Measurements from ENCODE around the gene BAD. TPM values are rescaled to one million over a fixed set of nuclear protein-coding genes. Genes with fewer than 3 reads are reported as not detected.
A peak's percentile ranks its signal among the peaks of the same experiment; 100 is the strongest.

BAD gene
- total RNA-seq, 1 experiment from 2014 or later, result 19.3 TPM

GRCh38 chr11:64287676-64288352, 3.3 kb upstream of the BAD start:
- DNase-seq (ENCODE audit: low read depth, low spot score), result no peak
- in situ Hi-C loops (cut with HindIII; ENCODE audit: low pct_unique_long_range_greater_than_20kb, low sequenced_read_pairs), result no loop called here

GRCh38 chr11:64286801-64287159, 2.3 kb upstream of the BAD start:
- no peak for DNase-seq (ENCODE audit: low read depth, low spot score)
- in situ Hi-C loops (cut with HindIII; ENCODE audit: low pct_unique_long_range_greater_than_20kb, low sequenced_read_pairs), result no loop called here

GRCh38 chr11:64285885-64286800, 1.7 kb upstream of the BAD start:
- no peak for DNase-seq (ENCODE audit: low read depth, low spot score)
- in situ Hi-C loops (cut with HindIII; ENCODE audit: low pct_unique_long_range_greater_than_20kb, low sequenced_read_pairs), result no loop called here

DNA sequence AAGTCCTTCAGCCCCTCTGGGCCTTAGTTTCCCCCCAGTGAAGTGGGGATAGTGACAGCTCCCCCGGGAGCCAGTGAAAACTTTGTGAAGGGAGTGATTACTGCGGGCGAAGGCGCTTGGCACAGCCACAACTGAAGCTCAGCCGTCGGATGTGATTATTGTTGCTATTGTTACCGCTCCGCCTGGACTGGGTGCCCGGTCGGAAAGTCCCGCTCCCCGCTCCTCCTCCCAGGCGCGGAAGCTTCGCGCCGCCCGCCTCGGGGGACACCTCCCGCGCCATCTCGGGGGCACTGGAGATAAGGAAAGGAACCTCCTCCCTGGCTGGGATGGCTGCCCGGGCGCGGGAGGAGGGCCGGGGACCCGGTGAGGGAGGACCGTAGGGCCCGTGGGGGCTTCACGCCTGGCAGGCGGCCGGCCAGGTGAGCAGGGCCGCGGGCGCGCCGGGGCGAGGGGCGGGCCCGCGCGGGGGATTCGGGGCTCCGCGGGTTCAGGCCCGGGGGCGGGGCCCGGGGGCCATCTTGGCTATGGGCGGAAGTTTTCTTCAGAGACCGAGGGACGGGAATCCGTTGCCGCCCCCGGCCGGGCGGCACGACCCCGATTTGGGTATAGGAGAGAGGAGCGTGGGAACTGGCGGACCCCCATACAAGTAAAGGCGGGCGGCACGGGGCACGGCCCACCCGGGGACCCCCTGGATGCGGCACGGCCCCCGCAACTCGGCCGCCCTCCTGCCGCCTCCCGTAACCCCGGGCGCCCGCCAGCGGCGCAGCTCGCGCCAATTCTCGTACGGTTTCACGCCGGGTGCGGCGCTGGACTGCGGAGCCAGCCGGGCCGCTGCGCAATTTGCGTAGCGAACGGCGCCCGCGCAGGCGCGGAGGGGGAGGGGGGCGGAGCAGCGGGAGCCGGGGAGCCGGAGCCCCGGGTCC, 758 bp upstream of the BAD start, which contains the start of gene GPR137:
Gene GPR137 (plus strand): TSS at position 887 of the 923 bp plus-strand sequence. CDS start 677 bp downstream, outside the sequence.
- peak; percentile 58 for DNase-seq (ENCODE audit: low read depth, low spot score)
- in situ Hi-C loops (cut with HindIII; ENCODE audit: low pct_unique_long_range_greater_than_20kb, low sequenced_read_pairs), result no loop called here

DNA sequence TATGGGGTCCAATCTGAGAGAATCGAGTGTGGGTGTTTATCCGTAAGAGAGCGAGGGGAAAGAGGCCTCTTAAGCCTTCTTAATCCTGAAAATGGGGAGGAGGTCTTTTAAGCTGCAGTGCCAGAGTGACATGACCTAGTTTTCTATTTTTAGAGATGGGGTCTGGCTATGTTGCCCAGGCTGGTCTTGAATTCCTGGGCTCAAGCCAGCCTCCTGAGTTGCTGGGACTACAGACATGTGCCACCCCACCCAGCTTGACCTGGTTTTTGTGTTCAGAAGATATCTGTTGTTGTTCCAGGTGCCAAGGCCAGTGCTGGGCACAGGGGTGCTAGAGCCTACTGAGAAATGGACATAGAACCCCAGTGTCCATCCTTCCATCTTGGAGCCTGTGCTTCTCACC, 1.4 kb downstream of the BAD start:
- no peak for DNase-seq (ENCODE audit: low read depth, low spot score)
- in situ Hi-C loops (cut with HindIII; ENCODE audit: low pct_unique_long_range_greater_than_20kb, low sequenced_read_pairs), result no loop called here

DNA sequence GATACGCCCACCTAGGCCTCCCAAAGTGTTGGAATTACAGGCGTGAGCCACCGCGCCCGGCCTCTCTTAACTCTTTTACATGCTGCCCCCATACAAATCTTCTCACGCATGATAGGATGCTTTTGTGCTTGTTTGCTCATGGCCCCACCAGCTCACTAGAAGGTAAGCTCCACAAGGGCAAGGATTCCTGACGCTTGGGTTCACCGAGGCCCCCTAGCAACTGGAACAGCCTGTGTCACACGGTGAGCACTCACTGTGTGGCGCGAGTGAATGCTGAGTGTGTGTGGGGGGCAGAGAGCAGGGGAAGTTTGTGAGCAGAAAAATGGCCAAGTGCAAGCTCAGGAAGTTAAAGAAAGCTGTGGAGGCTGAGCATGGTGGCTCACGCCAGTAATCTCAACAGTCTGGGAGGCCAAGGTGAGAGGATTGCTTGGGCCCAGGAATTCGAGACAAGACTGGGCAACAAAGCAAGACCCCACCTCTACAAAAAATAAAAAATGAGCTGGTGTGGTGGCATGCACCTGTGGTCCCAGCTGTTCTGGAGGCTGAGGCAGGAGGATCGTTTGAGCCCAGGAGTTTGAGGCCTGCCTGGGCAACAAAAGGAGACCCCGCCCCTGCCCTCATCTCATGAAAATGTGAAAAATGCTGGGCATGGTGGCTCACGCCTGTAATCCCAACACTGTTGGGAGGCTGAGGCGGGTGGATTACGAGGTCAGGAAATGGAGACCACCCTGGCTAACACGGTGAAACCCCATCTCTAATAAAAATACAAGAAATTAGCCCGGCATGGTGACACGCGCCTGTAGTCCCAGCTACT, 2.3 kb downstream of the BAD start:
- DNase-seq (ENCODE audit: low read depth, low spot score), result no peak
- in situ Hi-C loops (cut with HindIII; ENCODE audit: low pct_unique_long_range_greater_than_20kb, low sequenced_read_pairs), result no loop called here

- no peak for DNase-seq (ENCODE audit: low read depth, low spot score)
- in situ Hi-C loops (cut with HindIII; ENCODE audit: low pct_unique_long_range_greater_than_20kb, low sequenced_read_pairs), result no loop called here
These were observed 5.8 kb downstream of the BAD start for GRCh38 chr11:64278576-64279190.

GRCh38 chr11:64276653-64277431, 7.6 kb downstream of the BAD start:
- in situ Hi-C loops (cut with HindIII; ENCODE audit: low pct_unique_long_range_greater_than_20kb, low sequenced_read_pairs), result no loop called here
- DNase-seq (ENCODE audit: low read depth, low spot score), result no peak

GRCh38 chr11:64275841-64276240, 8.6 kb downstream of the BAD start:
- DNase-seq (ENCODE audit: low read depth, low spot score), result no peak
- in situ Hi-C loops (cut with HindIII; ENCODE audit: low pct_unique_long_range_greater_than_20kb, low sequenced_read_pairs), result no loop called here

DNA sequence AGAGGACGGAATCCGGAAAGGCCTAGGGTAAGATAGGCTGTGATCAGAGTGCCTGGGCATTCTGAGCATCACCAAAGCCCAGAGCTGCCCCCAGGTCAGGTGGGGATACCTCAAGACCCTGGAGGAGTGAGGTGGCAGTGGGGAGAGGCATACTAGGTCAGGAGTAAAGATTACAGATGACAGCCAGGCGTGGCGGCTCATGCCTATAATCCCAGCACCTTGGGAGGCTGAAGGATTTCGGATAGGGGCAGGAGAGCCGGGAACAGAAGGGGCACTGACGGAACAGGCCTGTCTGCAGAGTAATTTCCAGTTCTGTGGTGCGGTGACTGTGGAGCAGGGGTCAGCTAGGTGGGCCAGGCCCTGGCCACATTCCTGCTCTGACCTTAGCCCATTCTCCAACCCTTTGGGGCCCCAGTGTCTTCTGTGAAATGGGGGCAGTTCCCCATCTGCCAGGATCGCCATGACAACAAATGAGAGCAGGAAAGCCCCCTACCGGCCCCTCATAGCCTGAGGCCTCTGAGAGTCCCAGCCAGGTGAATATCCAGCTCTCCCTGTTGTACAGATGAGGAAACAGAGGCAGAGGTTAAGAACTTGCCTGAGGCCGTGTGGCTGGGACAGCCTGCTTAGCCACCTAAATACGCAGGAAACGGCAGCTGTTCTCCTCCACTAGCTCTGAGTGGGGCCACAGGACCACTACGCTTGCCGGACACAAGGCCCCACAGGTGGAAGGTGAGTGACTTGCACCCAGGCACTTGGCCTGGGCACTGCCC, 9.2 kb downstream of the BAD start:
- in situ Hi-C loops (cut with HindIII; ENCODE audit: low pct_unique_long_range_greater_than_20kb, low sequenced_read_pairs), result no loop called here
- DNase-seq (ENCODE audit: low read depth, low spot score), result no peak

- in situ Hi-C loops (cut with HindIII; ENCODE audit: low pct_unique_long_range_greater_than_20kb, low sequenced_read_pairs), result no loop called here
- peak; percentile 99 for DNase-seq (ENCODE audit: low read depth, low spot score)
These were observed 14.8 kb downstream of the BAD start for GRCh38 chr11:64269540-64270220.

GRCh38 chr11:64268893-64269539, 15.4 kb downstream of the BAD start:
- in situ Hi-C loops (cut with HindIII; ENCODE audit: low pct_unique_long_range_greater_than_20kb, low sequenced_read_pairs), result no loop called here
- no peak for DNase-seq (ENCODE audit: low read depth, low spot score)

- in situ Hi-C loops (cut with HindIII; ENCODE audit: low pct_unique_long_range_greater_than_20kb, low sequenced_read_pairs), result no loop called here
- DNase-seq (ENCODE audit: low read depth, low spot score), result no peak
These were observed 16.2 kb downstream of the BAD start for GRCh38 chr11:64268025-64268892.

Measured in SK-MEL-5 (cell line).